ENCODE data around the gene NCR3LG1. TPM values are rescaled to one million over a fixed set of nuclear protein-coding genes. Genes with fewer than 3 reads are reported as not detected.

NCR3LG1 gene
- total and polyA plus RNA-seq, 2 of the 4 experiments (the other 2 are of a cell fraction) = 1.7 to 4.1 TPM

DNA sequence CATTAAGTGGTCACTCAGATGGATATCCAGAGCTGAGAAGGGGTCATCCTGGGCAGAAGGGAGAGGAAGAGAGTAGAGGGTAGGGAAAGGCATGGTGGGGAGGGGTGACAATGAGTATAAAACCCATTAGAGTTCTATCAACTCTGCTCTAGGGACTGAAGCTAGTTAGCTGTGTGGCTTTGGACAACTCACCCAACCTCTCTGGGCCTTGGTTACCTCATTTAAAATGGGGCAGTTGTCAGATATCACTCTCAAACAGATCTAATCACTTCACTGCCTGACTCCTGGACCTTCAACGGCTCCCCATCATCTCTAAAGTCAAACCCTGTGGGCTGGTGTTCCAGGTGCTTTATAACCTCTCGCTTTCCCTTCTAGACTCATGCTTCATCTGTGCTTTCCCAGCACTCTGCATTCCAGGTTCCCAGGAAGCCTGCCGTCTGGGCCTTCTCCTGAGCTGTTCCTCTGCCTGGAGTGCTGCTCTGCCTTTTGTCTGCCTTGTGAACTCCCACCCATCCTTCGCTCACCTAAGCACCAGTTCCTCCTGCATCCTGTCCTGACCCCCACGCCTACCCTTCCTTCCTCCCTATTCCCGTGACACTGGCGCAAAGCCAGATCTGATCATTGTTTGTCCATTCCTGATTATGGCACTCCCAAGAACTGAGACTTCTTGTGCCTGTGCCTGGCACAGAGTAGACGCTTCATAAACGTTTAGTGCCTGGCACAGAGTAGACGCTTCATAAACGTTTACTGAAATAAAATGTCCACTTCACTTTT is 59.2 kb downstream of the NCR3LG1 start:
- WGBS, 2 experiments (ENCODE audit: extremely low coverage in 2 of 2, insufficient read length in 1 of 2) = 58% methylated on average over 7 of the region's 11 CpGs; no CpG with 5 or more reads in 1 of the 2 experiments
- H2BK20ac ChIP-seq (ENCODE audit: low read depth, low read length) = no peak overlapping the region
- H4K8ac ChIP-seq (ENCODE audit: low read depth in 2 of 2, low read length in 2 of 2) = no peak overlapping the region
- H2AK9ac ChIP-seq (replicated peaks; ENCODE audit: low read depth, low read length, poor library complexity) = no peak overlapping the region
- H3K23ac ChIP-seq (ENCODE audit: low read depth, low read length) = no peak overlapping the region
- no peak overlapping the region for H2BK5ac ChIP-seq (ENCODE audit: low read depth, low read length, poor library complexity, severe bottlenecking)
- DNase-seq (no peak), ATAC-seq (ENCODE audit: low read depth) (no peak)
- no peak overlapping the region for H3K56ac ChIP-seq (ENCODE audit: extremely low read depth, insufficient read depth, low read length)
- no peak overlapping the region for H4K5ac ChIP-seq (ENCODE audit: low read depth, low read length)
- H3K27me3 ChIP-seq (ENCODE audit: control insufficient read depth, insufficient read depth, low read length) = peaks cover 8% of the 10 kb centered on the region
- no peak overlapping the region for H2BK120ac ChIP-seq (ENCODE audit: low read depth, low read length)
- H3K36me3 ChIP-seq (ENCODE audit: control insufficient read depth, insufficient read depth, low read length) = no peaks in the 10 kb centered on the region
- BruUV-seq (replicated peaks) = no TSS peak
- no peaks in the 10 kb centered on the region for H3K9me1 ChIP-seq (ENCODE audit: insufficient read depth, low read length)
- no peak overlapping the region for H2AK5ac ChIP-seq (ENCODE audit: low read depth, low read length)
- H2AFZ ChIP-seq (replicated peaks; ENCODE audit: low read length, poor library complexity) = no peak overlapping the region
- no peak overlapping the region for H2BK15ac ChIP-seq (ENCODE audit: low read depth, low read length)
- TF ChIP-seq SMC3 (IDR thresholded peaks at IDR 0.05; ENCODE audit: low read depth, low read length) (no peak), POLR2A (IDR thresholded peaks at IDR 0.05; ENCODE audit: low read depth, low read length) (no peak), BHLHE40 (IDR thresholded peaks at IDR 0.05; ENCODE audit: low read depth, low read length) (no peak), MAFK (IDR thresholded peaks at IDR 0.05; ENCODE audit: low read depth, low read length) (no peak)
- TF ChIP-seq, protein P1, sequence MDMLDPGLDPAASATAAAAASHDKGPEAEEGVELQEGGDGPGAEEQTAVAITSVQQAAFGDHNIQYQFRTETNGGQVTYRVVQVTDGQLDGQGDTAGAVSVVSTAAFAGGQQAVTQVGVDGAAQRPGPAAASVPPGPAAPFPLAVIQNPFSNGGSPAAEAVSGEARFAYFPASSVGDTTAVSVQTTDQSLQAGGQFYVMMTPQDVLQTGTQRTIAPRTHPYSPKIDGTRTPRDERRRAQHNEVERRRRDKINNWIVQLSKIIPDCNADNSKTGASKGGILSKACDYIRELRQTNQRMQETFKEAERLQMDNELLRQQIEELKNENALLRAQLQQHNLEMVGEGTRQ (IDR thresholded peaks at IDR 0.05; ENCODE audit: low read depth, low read length) = no peak
- TF ChIP-seq, protein P2, sequence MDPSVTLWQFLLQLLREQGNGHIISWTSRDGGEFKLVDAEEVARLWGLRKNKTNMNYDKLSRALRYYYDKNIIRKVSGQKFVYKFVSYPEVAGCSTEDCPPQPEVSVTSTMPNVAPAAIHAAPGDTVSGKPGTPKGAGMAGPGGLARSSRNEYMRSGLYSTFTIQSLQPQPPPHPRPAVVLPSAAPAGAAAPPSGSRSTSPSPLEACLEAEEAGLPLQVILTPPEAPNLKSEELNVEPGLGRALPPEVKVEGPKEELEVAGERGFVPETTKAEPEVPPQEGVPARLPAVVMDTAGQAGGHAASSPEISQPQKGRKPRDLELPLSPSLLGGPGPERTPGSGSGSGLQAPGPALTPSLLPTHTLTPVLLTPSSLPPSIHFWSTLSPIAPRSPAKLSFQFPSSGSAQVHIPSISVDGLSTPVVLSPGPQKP (IDR thresholded peaks at IDR 0.05; ENCODE audit: borderline replicate concordance, low read depth, low read length) = no peak
- H3K4me3 ChIP-seq (ENCODE audit: insufficient read depth, low read depth, low read length) = no peak overlapping the region
- no peak overlapping the region for H3K9ac ChIP-seq (ENCODE audit: low read depth, low read length)
- H3K4ac ChIP-seq (ENCODE audit: low read depth, low read length) = no peak overlapping the region
- H3K4me2 ChIP-seq (ENCODE audit: low read depth, low read length) = no peak overlapping the region
- H3K79me1 ChIP-seq (ENCODE audit: low read depth in 1 of 2, low read length in 2 of 2) = no peaks in the 10 kb centered on the region
- ChIA-PET POLR2A (ENCODE audit: unreplicated experiment) (no interaction called here), CTCF (no interaction called here)
- no peak overlapping the region for H3K27ac ChIP-seq (ENCODE audit: insufficient read depth, low read length)
- no peak overlapping the region for H3K14ac ChIP-seq (replicated peaks; ENCODE audit: low read depth, low read length)
- H3K9me3 ChIP-seq (ENCODE audit: control insufficient read depth, insufficient read depth, low read length) = 0 out of 2 replicates have a peak, but pooled peaks cover 3% of the 10 kb centered on the region
- intact Hi-C loops (cut with micrococcal nuclease) (loop anchor here (1.0 kb wide), 1 partner anchor 41 kb away; no protein-coding TSS in a partner anchor), in situ Hi-C loops (cut with MboI; ENCODE audit: low sequenced_read_pairs) (no loop called here), dilution Hi-C loops (cut with HindIII; ENCODE audit: low sequenced_read_pairs, unreplicated experiment) (no loop called here)
- H3K18ac ChIP-seq (ENCODE audit: low read depth, low read length) = no peak overlapping the region
- H4K20me1 ChIP-seq (ENCODE audit: insufficient read depth, low read length) = no peaks in the 10 kb centered on the region
- H3K4me1 ChIP-seq (ENCODE audit: control insufficient read depth, insufficient read depth, low read length) = no peaks in the 10 kb centered on the region
- no peak overlapping the region for H4K91ac ChIP-seq (ENCODE audit: insufficient read depth, low read depth, low read length)
